Measurements from ENCODE around the gene PLEKHM2. TPM values are rescaled to one million over a fixed set of nuclear protein-coding genes. Genes with fewer than 3 reads are reported as not detected.

The PLEKHM2 gene
- total RNA-seq, 2 experiments from 2014 or later = 55.4 to 58.8 TPM

DNA sequence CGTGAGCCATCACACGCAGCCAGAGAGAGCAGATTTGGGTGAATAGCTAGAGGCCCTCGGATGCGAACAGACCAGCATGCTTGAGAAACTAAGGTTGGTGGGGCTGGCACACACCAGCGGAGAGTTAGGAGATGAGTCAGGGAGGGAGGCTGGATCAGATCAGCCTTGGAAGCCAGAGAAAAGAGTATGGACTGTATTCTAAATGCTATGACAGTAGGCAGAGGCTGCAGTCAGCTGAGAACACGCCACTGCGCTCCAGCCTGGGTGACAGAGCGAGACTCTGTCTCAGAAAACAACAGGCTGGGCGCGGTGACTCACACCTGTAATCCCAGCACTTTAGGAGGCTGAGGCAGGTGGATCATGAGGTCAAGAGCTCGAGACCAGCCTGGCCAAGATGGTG lies 4.0 kb upstream of the PLEKHM2 start:
- H3K9me3 Mint-ChIP-seq = no peaks in the 10 kb centered on the region
- POLR2A ChIA-PET = interaction anchor here (0.9 to 2.0 kb wide), 3 partner anchors 14 to 63 kb away, joined by 3 to 5 read pairs (median 4); partner anchors contain the start of gene DDI2
- CTCF ChIA-PET = interaction anchor here (1.5 kb wide), 1 partner anchor 17 kb away, joined by 4 read pairs; no protein-coding TSS in a partner anchor
- H3K4me3 Mint-ChIP-seq = no peak overlapping the region
- H3K27ac Mint-ChIP-seq = no peak overlapping the region
- H3K4me1 Mint-ChIP-seq = peaks cover 19% of the 10 kb centered on the region
- peaks cover 2% of the 10 kb centered on the region for H3K36me3 Mint-ChIP-seq (ENCODE audit: low read depth)
- H3K27me3 Mint-ChIP-seq = no peaks in the 10 kb centered on the region
- DNase-seq = no peak

DNA sequence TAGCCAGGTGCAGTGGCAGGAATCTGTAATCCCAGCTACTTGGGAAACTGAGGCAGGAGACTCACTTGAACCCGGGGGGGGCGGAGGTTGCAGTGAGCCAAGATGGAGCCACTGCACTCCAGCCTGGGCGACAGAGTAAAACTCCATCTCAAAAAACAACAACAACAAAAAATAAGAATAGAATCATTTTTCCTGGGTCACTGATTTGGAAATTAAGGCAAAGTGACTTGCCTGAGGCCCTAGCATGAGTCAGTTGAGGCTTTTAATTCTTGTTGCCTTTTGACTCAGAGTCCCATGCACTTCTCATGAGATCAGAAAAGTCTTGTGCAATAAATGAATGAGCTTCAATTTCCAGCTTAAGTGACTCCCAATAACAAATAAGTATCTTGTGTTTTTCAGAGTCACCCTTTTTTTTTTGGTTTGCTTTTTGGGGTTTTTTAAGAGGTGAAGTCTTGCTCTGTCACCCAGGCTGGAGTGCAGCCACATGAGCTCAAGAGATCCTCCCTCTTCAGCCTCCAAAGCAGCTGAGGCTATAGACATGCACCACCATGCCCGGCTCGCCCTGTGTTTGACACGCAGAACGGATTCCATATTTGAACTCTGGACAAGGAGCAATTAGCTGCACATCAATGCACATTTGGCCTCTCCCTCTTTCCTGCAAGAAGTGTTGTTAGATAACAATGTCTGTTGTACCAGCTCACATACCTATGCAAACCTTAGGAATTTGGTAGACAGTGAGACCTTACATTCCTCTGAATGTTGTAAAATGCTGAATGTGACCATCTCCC lies 3.4 kb upstream of the PLEKHM2 start:
- Mint-ChIP-seq H3K36me3 (ENCODE audit: low read depth) (peaks cover 2% of the 10 kb centered on the region), H3K4me3 (no peak overlapping the region), H3K27me3 (no peaks in the 10 kb centered on the region), H3K9me3 (no peaks in the 10 kb centered on the region), H3K27ac (no peak overlapping the region), H3K4me1 (peaks cover 26% of the 10 kb centered on the region)
- no peak for DNase-seq
- ChIA-PET CTCF (interaction anchor here (1.5 kb wide), 1 partner anchor 17 kb away, joined by 4 read pairs; no protein-coding TSS in a partner anchor), POLR2A (interaction anchor here (0.9 to 2.0 kb wide), 3 partner anchors 13 to 63 kb away, joined by 3 to 5 read pairs (median 4); partner anchors contain the start of gene DDI2)

DNA sequence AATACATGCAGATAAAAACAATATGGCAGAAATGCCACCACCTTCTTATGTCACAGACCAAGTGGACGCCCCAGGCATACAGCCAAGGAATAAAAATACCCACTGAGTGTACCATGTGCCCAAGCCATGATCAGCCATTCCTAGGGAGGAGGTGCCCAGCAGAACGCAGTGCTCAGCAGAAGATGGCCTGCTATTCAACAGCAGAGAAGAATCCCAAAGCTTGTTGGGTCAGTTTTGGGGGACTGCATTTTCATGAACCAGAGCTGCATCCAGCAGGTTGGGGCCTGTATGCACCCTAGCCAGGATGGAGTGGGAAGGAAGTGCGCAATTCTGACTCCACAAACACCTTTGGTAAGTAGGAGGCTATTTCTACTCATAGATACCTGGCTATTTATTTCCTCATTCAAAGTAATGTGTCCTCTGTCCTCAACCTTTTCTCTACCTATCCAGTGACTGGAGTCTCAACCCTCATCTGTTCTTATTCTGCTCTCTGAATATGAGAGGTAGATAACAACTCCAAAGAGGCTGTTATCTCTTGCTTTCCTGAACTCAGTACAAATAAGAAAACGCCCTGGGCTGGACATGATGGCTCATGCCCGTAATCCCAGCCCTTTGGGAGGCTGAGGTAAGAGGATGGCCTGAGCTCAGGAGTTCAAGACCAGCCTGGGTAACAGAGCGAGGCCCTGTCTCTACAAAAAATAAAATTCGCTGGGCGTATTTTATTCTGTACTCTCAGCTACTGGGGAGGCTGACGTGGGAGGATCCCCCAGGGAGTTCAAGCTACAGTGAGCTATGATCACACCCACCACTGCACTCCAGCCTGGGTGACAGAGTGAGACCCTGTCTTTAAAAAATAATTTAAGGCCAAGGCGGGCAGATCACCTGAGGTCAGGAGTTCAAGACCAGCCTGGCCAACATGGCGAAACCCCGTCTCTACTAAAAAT lies 2.5 kb upstream of the PLEKHM2 start:
- H3K4me3 Mint-ChIP-seq = no peak overlapping the region
- ChIA-PET CTCF (no interaction called here), POLR2A (interaction anchor here (1.7 to 2.0 kb wide), 2 partner anchors 12 to 64 kb away, joined by 4 to 5 read pairs; partner anchors contain the start of gene DDI2)
- H3K36me3 Mint-ChIP-seq (ENCODE audit: low read depth) = peaks cover 2% of the 10 kb centered on the region
- H3K27me3 Mint-ChIP-seq = no peaks in the 10 kb centered on the region
- peaks cover 31% of the 10 kb centered on the region for H3K4me1 Mint-ChIP-seq
- no peak overlapping the region for H3K27ac Mint-ChIP-seq
- DNase-seq = no peak
- H3K9me3 Mint-ChIP-seq = no peaks in the 10 kb centered on the region

DNA sequence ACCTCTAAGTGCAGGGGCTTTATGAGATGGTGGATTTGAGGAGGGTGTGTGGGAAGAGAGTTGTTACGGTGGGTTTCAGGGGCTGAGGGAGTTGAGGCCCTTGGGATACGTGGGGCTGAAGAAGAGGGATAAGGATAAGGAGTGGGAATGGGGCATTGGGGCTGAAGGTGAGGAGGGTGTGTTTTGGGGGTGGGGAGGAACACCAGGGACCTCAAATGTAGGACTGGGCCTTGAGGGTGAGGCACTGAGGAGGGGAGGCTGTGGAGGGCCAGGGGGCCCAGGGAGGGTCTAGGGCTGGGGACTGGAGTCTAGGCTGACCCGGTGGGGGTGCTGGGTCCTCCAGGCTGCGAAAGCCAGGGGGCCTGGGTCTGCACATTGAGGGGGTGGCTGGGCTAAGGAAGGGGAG lies 1.2 kb upstream of the PLEKHM2 start:
- no peak for DNase-seq
- Mint-ChIP-seq H3K4me1 (peaks cover 41% of the 10 kb centered on the region), H3K27ac (peak overlapping the region; percentile 64), H3K36me3 (ENCODE audit: low read depth) (peaks cover 8% of the 10 kb centered on the region), H3K27me3 (no peaks in the 10 kb centered on the region), H3K9me3 (no peaks in the 10 kb centered on the region), H3K4me3 (peak overlapping the region; percentile 72)
- ChIA-PET POLR2A (no interaction called here), CTCF (no interaction called here)

DNA sequence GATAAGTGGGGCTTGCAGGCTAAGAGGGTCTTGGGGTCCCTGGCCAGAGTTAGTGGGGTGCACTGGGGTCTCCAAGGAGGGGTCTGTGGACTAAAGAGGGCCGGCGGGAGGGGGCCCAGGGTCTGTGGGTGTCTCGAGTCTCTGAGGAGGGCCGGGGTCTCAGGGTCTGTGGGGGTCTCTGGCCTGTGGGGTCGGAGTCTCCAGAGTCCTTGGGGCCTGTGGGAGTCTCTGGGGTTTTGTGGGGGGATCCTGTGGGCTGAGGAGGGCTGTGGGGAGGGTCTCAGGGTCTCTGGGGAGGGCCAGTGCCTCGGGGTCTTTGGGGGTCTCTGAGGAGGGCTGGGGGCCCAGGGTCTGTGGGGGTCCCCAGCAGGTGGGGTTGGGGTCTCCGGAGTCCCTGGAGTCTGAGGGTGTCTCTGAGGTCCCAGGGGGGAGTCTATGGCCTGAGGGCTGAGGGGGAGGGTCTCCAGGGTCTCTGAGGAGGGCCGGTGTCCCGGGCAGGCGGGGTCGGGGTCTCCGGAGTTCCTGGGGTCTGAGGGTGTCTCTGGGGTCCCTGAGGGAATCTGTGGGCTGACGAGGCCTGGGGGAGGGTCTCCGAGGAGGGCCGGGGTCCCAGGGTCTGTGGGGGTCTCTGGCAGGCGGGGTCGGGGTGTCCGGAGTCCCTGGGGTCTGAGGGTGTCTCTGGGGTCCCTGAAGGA lies 628 bp upstream of the PLEKHM2 start:
- Mint-ChIP-seq H3K4me3 (peak overlapping the region; percentile 72), H3K27me3 (no peaks in the 10 kb centered on the region), H3K4me1 (peaks cover 42% of the 10 kb centered on the region), H3K36me3 (ENCODE audit: low read depth) (peaks cover 10% of the 10 kb centered on the region), H3K27ac (peak overlapping the region; percentile 64), H3K9me3 (no peaks in the 10 kb centered on the region)
- CTCF ChIA-PET = no interaction called here
- POLR2A ChIA-PET = no interaction called here
- DNase-seq = no peak

DNA sequence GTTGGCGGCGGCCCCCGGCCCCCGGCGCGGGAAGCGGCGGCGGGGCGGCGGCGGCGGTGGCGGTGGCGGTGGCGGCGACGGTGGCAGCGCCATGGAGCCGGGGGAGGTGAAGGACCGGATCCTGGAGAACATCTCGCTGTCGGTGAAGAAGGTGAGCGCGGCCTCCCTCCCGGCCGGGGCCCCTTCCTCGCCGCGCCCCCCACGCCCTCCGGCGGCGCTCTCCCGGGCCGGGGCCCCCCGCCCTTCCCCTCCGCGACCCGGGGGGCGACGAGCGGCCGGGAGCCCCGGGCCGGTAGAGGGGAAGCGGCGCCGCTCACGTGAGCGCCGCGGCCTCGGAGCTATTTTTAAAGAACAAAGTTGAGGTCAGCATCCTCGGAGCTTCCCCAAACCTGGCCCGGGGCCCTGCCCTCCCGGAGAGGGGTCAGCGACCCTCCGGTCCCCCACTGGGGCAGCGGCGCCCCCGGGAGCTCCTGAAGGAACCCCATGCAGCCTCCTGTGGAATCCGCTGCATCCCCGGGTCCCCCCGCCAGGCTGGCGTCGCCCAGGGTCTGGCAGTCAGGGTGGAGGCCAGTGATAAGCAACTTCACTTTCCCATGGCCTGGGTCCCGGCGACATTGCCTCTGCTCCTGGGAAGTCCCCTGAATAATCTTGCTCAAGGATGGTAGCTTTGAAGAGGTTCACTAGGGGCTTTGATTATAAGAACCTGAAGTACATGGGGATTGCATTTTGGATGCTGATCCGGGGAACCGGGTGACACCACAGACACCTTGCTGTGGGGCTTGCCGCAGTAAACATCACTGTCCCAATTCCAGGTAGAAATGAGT lies 560 bp downstream of the PLEKHM2 start:
- Mint-ChIP-seq H3K27me3 (no peaks in the 10 kb centered on the region), H3K4me3 (peak overlapping the region; percentile 86), H3K9me3 (no peaks in the 10 kb centered on the region), H3K4me1 (peaks cover 41% of the 10 kb centered on the region), H3K27ac (peak overlapping the region; percentile 86), H3K36me3 (ENCODE audit: low read depth) (peaks cover 13% of the 10 kb centered on the region)
- ChIA-PET CTCF (interaction anchor here (1.1 to 1.9 kb wide), 4 partner anchors 12 to 68 kb away, joined by 3 to 5 read pairs (median 4); no protein-coding TSS in a partner anchor), POLR2A (interaction anchor here (0.7 to 5.1 kb wide), 10 partner anchors 12 to 150 kb away, joined by 3 to 49 read pairs (median 4); partner anchors contain the start of gene DDI2)
- peak; percentile 46 for DNase-seq

DNA sequence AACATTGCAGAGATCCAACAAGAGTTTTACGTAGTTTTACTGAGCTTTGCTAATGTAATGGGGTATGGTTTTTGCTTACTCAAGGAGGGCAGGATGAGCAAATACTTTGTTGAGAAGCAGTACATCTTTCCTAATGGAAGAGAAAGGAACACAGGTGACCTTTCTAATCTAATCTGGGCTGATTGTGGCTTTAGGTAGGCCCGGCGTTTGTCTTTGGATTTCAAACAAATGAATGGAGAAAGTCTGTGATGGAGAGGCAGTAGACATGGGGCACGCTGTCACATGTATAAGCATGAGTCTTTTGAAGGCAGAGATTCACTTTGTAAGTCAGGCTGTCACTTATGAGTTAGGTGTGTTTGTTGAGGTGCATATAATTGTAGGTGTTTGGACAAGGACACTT lies 1.7 kb downstream of the PLEKHM2 start:
- Mint-ChIP-seq H3K4me1 (peaks cover 39% of the 10 kb centered on the region), H3K9me3 (no peaks in the 10 kb centered on the region), H3K4me3 (peak overlapping the region; percentile 40), H3K27ac (peak overlapping the region; percentile 42), H3K27me3 (no peaks in the 10 kb centered on the region), H3K36me3 (ENCODE audit: low read depth) (peaks cover 16% of the 10 kb centered on the region)
- no peak for DNase-seq
- CTCF ChIA-PET = interaction anchor here (1.1 to 1.9 kb wide), 4 partner anchors 11 to 69 kb away, joined by 3 to 5 read pairs (median 4); no protein-coding TSS in a partner anchor
- POLR2A ChIA-PET = interaction anchor here (0.6 to 5.1 kb wide), 3 partner anchors 11 to 165 kb away, joined by 3 to 49 read pairs (median 4); partner anchors contain the start of gene DDI2

DNA sequence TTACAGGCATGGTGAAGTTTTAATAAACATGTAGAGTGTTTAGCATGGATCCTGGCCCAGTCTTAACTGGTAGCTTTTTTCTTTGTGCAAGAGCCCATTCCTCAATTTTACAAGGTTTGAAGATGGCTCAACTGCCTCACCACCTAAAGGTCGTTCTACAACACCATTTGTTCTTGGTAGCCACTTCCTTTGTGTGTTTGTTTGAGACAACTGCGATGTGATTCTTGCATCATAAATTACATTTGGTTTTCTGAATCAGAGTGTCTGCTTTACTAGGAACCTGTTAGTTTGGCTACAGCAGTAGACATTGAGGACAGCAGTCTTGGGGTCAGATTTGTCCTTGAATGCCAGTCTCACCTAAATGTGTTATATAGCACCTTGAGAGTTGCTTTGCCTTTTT lies 3.3 kb downstream of the PLEKHM2 start:
- Mint-ChIP-seq H3K36me3 (ENCODE audit: low read depth) (peaks cover 17% of the 10 kb centered on the region), H3K4me3 (no peak overlapping the region), H3K4me1 (peaks cover 34% of the 10 kb centered on the region), H3K27ac (no peak overlapping the region), H3K9me3 (no peaks in the 10 kb centered on the region), H3K27me3 (no peaks in the 10 kb centered on the region)
- POLR2A ChIA-PET = interaction anchor here (5.1 kb wide), 1 partner anchor 9 kb away, joined by 49 read pairs; no protein-coding TSS in a partner anchor
- CTCF ChIA-PET = no interaction called here
- no peak for DNase-seq

DNA sequence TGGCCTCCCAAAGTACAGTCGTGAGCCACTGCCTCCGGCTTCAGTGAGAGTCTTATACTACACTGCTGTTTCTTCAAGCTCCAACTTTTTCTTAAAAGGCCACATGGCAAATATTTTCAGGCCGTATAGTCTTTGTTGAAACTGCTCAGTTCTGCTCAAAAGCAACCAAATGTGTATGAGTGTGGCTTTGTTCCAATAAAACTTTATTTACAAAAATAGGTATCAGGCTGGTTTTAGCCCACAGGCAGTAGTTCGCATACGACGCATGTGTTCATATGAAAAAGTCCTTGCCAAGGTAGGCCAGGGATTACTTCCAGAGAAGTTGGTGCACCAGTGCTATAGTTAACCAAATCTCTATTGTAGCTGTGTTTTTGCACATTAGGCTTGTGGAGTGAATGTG lies 6.2 kb downstream of the PLEKHM2 start:
- no peak for DNase-seq
- CTCF ChIA-PET = interaction anchor here (1.2 kb wide), 1 partner anchor 34 kb away, joined by 3 read pairs; no protein-coding TSS in a partner anchor
- H3K4me3 Mint-ChIP-seq = no peak overlapping the region
- H3K27me3 Mint-ChIP-seq = no peaks in the 10 kb centered on the region
- peaks cover 18% of the 10 kb centered on the region for H3K36me3 Mint-ChIP-seq (ENCODE audit: low read depth)
- peaks cover 28% of the 10 kb centered on the region for H3K4me1 Mint-ChIP-seq
- no peak overlapping the region for H3K27ac Mint-ChIP-seq
- POLR2A ChIA-PET = interaction anchor here (0.9 kb wide), 1 partner anchor 18 kb away, joined by 3 read pairs; no protein-coding TSS in a partner anchor
- H3K9me3 Mint-ChIP-seq = no peaks in the 10 kb centered on the region

DNA sequence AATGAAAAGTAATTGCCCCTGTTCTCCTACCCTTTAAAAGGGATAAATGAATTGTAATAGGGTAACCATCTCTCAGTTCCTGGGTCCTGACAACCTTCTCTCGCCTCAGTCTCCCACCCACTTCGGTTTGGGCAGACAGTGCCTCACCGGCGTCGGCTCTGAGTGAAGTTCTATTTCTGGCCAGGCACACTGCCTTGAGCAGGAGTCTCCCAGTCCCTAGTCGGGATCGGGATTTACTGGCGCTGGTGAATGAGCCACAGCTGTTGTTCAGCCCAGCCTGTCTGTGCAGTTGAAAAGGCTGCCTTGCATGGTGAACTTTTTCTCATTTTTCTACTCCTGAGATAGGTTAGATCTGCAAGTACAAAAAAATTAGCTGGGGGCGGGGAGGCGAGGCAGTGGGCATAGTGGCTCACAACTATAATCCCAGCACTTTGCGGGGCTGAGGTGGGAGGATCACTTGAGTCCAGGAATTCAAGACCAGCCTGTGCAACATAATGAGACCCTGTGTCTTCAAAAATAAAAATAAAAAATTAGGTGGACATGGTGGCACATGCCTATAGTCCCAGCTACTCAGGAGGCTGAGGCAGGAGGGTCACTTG lies 7.4 kb downstream of the PLEKHM2 start:
- POLR2A ChIA-PET = interaction anchor here (1.6 kb wide), 1 partner anchor 74 kb away, joined by 4 read pairs; no protein-coding TSS in a partner anchor
- H3K4me3 Mint-ChIP-seq = no peak overlapping the region
- H3K27ac Mint-ChIP-seq = no peak overlapping the region
- CTCF ChIA-PET = interaction anchor here (1.2 kb wide), 1 partner anchor 36 kb away, joined by 3 read pairs; no protein-coding TSS in a partner anchor
- peaks cover 19% of the 10 kb centered on the region for H3K36me3 Mint-ChIP-seq (ENCODE audit: low read depth)
- H3K4me1 Mint-ChIP-seq = peaks cover 20% of the 10 kb centered on the region
- DNase-seq = no peak
- no peaks in the 10 kb centered on the region for H3K27me3 Mint-ChIP-seq
- no peaks in the 10 kb centered on the region for H3K9me3 Mint-ChIP-seq

DNA sequence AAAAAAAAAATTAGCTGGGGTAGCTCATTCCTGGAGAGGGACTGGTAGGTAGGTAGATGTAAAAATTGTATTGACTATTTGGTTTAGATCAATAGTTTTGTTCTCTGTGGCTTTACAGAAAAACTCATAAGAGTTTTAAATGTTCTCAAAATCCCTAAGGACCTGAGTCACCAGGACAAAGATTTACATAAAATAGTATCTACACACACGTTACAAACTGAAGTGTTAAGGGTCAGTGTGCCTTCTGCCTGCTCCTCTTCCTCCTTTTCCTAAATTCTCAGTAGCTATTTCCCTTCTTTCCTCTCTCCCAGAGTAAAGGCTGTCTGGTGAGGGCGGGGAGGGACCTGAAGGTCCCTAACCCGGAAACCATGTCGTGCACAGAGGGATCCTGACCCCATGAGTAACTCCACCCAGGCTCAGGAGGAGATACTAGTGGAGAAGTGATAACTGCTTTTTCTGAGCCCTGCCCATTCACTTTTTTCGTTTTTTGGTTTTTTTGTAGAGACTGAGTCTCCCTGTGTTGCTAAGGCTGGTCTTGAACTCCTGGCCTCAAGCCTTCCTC lies 8.1 kb downstream of the PLEKHM2 start:
- POLR2A ChIA-PET = interaction anchor here (1.6 kb wide), 1 partner anchor 75 kb away, joined by 4 read pairs; no protein-coding TSS in a partner anchor
- no peak for DNase-seq
- H3K4me1 Mint-ChIP-seq = peaks cover 24% of the 10 kb centered on the region
- no peaks in the 10 kb centered on the region for H3K9me3 Mint-ChIP-seq
- H3K27me3 Mint-ChIP-seq = no peaks in the 10 kb centered on the region
- CTCF ChIA-PET = no interaction called here
- H3K36me3 Mint-ChIP-seq (ENCODE audit: low read depth) = peaks cover 23% of the 10 kb centered on the region
- H3K4me3 Mint-ChIP-seq = no peak overlapping the region
- H3K27ac Mint-ChIP-seq = no peak overlapping the region

Measured in activated CD4-positive, alpha-beta memory T cell treated with anti-CD3 and anti-CD28 coated beads, Interleukin-2, amount 10 ng/mL, durations not matched to agents 7 days and 5 days (primary cell).